ENCODE measurements around the gene C20orf173. TPM values are rescaled to one million over a fixed set of nuclear protein-coding genes. Genes with fewer than 3 reads are reported as not detected.

C20orf173 gene
- total and polyA plus RNA-seq, 2 of the 13 experiments (the other 11 are each of a cell fraction or from before 2014, with no cell fraction given) = not detected

DNA sequence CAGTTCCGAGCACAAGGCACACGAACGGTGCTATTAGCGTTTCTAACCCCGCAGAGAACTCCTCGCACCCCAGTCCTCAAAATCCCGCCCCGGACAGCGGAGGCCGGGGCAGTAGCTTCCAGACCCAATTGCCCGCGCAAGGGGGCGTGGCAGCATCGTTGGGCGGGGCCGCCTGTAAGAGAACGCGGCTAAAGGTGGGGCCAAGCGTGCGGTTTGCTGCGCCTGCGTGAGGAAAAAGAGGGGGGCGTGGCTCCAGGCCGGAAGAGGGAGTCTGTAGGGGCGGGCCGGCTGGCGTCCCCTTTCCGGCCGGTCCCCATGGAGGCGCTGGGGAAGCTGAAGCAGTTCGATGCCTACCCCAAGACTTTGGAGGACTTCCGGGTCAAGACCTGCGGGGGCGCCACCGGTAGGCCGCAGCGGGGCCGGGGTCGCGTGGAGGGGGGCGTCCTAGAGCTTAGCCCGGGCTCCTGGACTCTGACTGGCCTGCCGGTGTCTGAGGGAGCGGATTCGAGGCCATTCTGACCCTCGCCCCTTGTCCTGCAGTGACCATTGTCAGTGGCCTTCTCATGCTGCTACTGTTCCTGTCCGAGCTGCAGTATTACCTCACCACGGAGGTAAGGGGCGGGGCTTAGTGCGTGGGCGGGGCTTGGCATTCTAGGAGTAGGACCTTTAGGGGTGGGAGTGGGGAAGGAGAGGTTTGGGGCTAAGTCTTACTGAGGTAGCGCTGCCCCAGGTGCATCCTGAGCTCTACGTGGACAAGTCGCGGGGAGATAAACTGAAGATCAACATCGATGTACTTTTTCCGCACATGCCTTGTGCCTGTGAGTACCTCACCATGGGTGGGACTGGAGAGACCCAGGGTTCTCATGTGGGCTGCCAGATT is 12.6 kb upstream of the C20orf173 start, which contains the start of gene ERGIC3 (continued):
- TF ChIP-seq MEF2D (CRISPR knock-in tag; IDR thresholded peaks at IDR 0.05) = peak; percentile 83
- peak; percentile 51 for TF ChIP-seq IRF2 (CRISPR knock-in tag; IDR thresholded peaks at IDR 0.05)
- TF ChIP-seq DR1 (CRISPR knock-in tag; IDR thresholded peaks at IDR 0.05) = peak; percentile 36; the same call in 1 of the 2 replicates
- TF ChIP-seq NFKB2 (CRISPR knock-in tag; IDR thresholded peaks at IDR 0.05; ENCODE audit: borderline replicate concordance) = peak; percentile 96
- peak; percentile 92 for TF ChIP-seq XRCC5 (optimal IDR thresholded peaks at IDR 0.05; ENCODE audit: low read length)
- TF ChIP-seq HOXA5 (CRISPR knock-in tag; IDR thresholded peaks at IDR 0.05) = peak; percentile 64; the same call in 1 of the 2 replicates
- no peak for TF ChIP-seq ZNF644 (CRISPR knock-in tag; IDR thresholded peaks at IDR 0.05; ENCODE audit: low read depth)
- TF ChIP-seq, protein P1, sequence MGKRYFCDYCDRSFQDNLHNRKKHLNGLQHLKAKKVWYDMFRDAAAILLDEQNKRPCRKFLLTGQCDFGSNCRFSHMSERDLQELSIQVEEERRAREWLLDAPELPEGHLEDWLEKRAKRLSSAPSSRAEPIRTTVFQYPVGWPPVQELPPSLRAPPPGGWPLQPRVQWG (CRISPR knock-in tag; IDR thresholded peaks at IDR 0.05; ENCODE audit: borderline replicate concordance, low read depth) = no peak
- TF ChIP-seq PRPF4 (IDR thresholded peaks at IDR 0.05; ENCODE audit: low read depth, low read length, poor library complexity, severe bottlenecking) = no peak
- TF ChIP-seq KLF15 (CRISPR knock-in tag; IDR thresholded peaks at IDR 0.05; ENCODE audit: borderline replicate concordance) = peak; percentile 73; the same call in 1 of the 2 replicates
- TF ChIP-seq RCOR2 (CRISPR knock-in tag; IDR thresholded peaks at IDR 0.05) = no peak
- TF ChIP-seq MEIS2 (CRISPR knock-in tag; IDR thresholded peaks at IDR 0.05) = no peak
- no peak; the same call in 1 of the 2 replicates for TF ChIP-seq ZNF235 (CRISPR knock-in tag; IDR thresholded peaks at IDR 0.05; ENCODE audit: borderline replicate concordance)
- TF ChIP-seq AGO1 (IDR thresholded peaks at IDR 0.05; ENCODE audit: low read depth, low read length, poor library complexity, severe bottlenecking) = peak; percentile 79
- TF ChIP-seq, protein P2, sequence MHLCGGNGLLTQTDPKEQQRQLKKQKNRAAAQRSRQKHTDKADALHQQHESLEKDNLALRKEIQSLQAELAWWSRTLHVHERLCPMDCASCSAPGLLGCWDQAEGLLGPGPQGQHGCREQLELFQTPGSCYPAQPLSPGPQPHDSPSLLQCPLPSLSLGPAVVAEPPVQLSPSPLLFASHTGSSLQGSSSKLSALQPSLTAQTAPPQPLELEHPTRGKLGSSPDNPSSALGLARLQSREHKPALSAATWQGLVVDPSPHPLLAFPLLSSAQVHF (CRISPR knock-in tag; IDR thresholded peaks at IDR 0.05) = 0 out of 2 replicates have a peak, but pooled peaks have one; percentile 26
- TF ChIP-seq ZBTB7B (CRISPR knock-in tag; IDR thresholded peaks at IDR 0.05) = peak; percentile 85; the same call in 1 of the 2 replicates
- no peak for TF ChIP-seq SNAI1 (CRISPR knock-in tag; IDR thresholded peaks at IDR 0.05; ENCODE audit: borderline replicate concordance)
- peak; percentile 82 for TF ChIP-seq TAF1 (CRISPR knock-in tag; IDR thresholded peaks at IDR 0.05)
- no peak for TF ChIP-seq PLRG1 (conservative IDR thresholded peaks at IDR 0.05)
- no peak for TF ChIP-seq PAF1 (CRISPR knock-in tag; IDR thresholded peaks at IDR 0.05)
- TF ChIP-seq ZFAT (CRISPR knock-in tag; conservative IDR thresholded peaks at IDR 0.05) = no peak
- TF ChIP-seq ZNF598 (CRISPR knock-in tag; IDR thresholded peaks at IDR 0.05; ENCODE audit: borderline replicate concordance) = peak; percentile 61
- TF ChIP-seq POLR2A (IDR thresholded peaks at IDR 0.05; ENCODE audit: insufficient read depth in 1 of 2, low read depth in 2 of 2, low read length in 2 of 2) = peak; percentile 82 to 92
- peak; percentile 63; the same call in 1 of the 2 replicates for TF ChIP-seq ZNF614 (CRISPR knock-in tag; IDR thresholded peaks at IDR 0.05; ENCODE audit: borderline replicate concordance)
- peak; percentile 86 for TF ChIP-seq HNRNPLL (IDR thresholded peaks at IDR 0.05; ENCODE audit: low read depth, low read length, poor library complexity, severe bottlenecking)
- TF ChIP-seq, protein P3, sequence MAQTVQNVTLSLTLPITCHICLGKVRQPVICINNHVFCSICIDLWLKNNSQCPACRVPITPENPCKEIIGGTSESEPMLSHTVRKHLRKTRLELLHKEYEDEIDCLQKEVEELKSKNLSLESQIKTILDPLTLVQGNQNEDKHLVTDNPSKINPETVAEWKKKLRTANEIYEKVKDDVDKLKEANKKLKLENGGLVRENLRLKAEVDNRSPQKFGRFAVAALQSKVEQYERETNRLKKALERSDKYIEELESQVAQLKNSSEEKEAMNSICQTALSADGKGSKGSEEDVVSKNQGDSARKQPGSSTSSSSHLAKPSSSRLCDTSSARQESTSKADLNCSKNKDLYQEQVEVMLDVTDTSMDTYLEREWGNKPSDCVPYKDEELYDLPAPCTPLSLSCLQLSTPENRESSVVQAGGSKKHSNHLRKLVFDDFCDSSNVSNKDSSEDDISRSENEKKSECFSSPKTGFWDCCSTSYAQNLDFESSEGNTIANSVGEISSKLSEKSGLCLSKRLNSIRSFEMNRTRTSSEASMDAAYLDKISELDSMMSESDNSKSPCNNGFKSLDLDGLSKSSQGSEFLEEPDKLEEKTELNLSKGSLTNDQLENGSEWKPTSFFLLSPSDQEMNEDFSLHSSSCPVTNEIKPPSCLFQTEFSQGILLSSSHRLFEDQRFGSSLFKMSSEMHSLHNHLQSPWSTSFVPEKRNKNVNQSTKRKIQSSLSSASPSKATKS (CRISPR knock-in tag; IDR thresholded peaks at IDR 0.05) = no peak
- no peak for TF ChIP-seq TCF12 (IDR thresholded peaks at IDR 0.05)
- TF ChIP-seq TCF12 (CRISPR knock-in tag; IDR thresholded peaks at IDR 0.05) = no peak
- peak; percentile 89 for TF ChIP-seq ZMYM4 (CRISPR knock-in tag; IDR thresholded peaks at IDR 0.05)
- TF ChIP-seq IKZF1 (IDR thresholded peaks at IDR 0.05) = no peak
